ENCODE data around the gene HIPK2.

The HIPK2 gene

GRCh38 chr7:139647814-139648390 is 129.9 kb downstream of the HIPK2 start:
- no peak for DNase-seq

DNA sequence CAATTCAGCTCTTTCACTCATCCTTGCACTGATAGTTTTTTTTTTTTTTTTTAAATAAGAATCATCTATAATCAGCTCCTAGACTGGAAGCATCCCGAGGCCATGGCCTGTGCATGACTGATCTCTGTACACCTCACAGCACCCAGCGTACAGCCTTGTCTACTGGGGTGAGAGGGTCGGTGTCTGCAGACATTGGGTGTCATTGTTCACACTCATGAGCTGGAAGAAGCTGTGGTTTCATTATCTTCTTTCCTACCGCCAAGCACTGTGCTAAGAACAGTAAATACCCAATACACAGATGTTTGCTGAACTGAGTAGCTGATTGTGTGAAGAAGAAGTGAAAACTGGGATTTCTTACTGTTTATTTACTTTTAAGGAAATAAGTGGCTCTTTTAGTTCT is 130.7 kb downstream of the HIPK2 start:
- no peak for DNase-seq

GRCh38 chr7:139646566-139646965 is 131.2 kb downstream of the HIPK2 start:
- DNase-seq = no peak

DNA sequence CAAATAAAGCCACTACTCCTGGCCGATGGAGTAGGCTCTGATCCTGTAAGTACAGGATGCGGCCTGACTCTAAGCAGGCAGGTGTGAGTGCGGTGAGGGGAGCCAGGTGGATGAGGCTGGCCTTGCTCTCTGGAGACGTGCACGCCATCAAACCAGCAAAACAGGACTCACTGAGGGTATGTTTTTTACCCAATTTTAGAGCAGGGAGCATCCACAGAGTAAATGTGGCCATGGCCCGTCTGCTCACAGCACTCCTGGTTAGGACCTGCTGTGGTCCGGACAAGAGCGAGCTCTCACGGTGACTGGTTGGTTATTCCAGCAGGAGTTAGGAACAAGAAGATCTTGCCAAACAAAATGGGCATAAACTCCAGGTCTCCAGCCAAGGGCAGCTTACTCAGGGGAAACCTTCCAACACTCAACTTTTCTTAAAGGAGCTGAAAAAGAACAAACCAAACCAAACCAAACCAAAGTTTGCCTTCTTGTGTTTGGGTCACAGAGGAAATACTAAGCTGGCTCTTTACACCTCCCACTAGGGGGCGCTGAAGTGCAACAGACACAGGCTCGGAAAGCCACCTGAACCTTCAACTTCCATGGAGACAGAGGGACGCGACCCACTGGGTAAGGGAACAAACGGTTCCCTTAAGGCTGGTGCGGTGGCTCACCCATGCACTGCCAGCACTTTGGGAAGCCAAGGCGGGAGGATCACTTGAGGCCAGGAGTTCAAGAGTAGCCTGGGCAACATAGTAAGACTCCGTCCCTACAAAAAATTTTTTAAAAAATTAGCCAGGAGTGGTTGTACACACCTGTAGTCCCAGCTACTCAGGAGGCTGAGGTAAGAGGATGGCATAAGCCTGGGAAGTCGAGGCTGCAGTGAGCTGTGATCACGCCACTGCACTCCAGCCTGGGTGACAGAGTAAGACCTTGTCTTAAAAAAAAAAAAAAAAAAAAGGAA is 131.9 kb downstream of the HIPK2 start:
- DNase-seq = peak; percentile 86

DNA sequence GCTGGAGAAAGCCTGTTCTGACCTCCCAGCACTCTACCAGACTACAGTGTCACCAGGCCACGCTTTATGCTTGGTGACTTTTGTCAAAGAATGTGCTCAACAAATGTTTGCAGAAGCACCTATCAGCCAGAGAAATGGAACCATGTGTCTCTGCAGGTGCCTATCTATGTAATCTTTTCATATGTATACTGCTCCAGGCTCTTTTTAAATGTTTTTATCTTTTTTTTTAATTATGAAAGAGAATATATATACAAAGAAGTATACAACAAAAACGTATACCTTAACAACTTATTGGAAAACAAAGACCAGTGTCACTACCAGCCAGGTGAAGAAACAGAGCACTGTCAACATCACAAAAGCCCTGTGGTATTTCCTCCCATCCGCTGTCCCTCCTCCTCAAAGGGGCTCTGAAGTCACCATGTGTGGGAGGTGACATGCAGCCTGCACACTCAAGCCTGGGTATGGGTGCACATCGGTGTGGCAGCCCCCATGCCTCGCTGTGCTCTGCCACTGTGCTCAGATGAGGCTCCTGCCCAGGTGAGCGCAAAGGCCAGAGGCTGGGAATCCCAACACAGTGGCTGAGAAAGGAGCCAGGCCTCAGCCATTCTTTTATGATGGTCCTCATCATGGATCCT is 133.7 kb downstream of the HIPK2 start:
- no peak for DNase-seq

DNA sequence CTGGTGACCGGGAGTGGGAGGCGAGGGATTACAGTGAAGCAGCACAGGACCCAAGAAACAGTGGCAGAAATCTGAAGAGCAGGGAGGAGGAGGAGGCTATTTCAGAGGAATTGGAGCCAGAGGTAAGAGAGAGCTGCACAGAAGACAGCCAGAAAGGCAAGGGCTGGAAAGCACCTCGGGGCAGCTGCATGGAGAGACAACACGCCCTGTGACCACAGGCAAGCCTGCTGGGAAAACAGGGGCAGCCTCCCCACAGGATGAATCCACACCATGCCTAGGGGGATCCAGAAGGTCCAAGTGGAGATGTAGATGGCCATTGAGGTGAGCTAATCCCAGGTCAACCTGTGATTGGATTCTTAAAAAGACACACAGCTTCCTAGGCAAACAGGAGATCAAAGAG is 135.5 kb downstream of the HIPK2 start:
- no peak for DNase-seq

- DNase-seq = no peak
Observed at GRCh38 chr7:139641337-139641992, 136.3 kb downstream of the HIPK2 start.

- DNase-seq = no peak
Observed at GRCh38 chr7:139640681-139641080, 137.1 kb downstream of the HIPK2 start.

DNA sequence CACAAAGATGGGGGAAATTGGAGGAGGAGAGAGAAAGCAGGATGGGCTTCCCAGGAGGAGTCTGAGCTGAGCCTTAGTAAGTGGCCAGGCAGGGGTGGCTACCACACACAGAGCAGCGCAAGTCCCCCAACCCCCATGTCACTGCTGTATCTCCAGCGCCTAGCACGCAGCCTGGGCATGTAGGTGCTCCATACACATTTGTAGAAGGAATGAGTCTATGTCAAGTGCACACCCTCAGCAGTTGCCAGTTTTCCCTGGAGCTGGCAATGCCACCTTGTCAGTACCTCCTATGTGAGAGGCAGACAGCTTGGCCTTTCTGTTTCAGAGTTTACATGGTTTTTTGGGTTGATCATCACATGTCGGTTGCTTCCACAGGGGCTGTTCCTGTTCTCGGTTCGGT is 138.2 kb downstream of the HIPK2 start:
- DNase-seq = no peak

DNA sequence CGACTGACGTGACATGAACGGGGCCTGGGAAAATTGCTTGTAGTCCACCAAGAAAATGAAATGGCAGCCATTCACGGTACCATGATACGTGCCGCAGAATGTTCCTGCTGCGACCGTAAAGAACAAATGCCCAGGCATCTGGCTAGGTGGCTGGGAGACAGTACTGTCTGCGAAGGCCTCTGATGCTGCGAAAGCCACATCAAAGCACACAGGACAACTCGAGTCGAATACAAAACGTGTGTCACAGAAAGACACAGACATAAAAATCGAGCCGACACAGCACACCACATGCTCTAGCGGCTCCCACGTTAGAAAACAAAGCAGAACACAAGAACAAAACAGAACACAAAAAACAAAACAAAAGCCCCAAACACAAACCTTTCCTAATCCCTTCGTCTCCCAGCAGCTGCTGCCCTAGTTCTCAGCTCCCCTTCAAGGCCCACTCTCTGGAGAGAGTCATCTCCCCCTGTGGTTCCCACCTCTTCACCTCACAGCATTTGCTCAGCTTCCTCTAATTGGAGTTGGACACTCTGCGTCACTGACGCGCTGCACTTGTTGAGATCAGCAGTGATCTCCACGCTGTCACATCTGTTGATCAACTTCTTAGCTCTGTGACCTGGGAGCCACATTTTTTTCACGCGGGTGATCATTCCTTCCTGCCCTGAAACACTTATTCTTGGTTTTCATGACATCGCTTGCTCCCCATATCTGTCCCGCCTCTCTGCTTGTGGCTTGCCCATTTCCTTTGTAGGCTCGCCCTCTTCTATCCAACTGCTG is 142.1 kb downstream of the HIPK2 start:
- peak; percentile 29 for DNase-seq

DNA sequence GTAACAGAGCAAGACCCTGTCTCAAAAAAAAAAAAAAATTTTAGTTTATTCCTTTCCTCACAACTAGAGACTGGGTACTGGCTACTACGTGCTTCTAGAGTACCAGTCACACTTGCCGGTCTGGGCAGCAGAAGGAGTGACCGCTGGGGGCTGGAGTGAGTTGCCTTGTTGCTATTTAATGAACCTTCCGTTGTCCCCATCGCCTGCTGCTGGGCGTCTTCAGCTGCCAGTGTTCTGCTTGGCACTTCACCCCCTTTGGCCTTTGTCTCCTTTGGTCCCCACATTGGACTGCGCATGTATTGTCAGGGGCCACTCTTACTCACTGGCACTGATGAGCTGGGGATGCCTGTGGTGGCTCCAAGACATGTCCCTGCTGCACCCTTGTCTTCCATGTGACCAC is 143.7 kb downstream of the HIPK2 start:
- DNase-seq = no peak

- no peak for DNase-seq
Observed at GRCh38 chr7:139631520-139632031, 146.2 kb downstream of the HIPK2 start.

DNA sequence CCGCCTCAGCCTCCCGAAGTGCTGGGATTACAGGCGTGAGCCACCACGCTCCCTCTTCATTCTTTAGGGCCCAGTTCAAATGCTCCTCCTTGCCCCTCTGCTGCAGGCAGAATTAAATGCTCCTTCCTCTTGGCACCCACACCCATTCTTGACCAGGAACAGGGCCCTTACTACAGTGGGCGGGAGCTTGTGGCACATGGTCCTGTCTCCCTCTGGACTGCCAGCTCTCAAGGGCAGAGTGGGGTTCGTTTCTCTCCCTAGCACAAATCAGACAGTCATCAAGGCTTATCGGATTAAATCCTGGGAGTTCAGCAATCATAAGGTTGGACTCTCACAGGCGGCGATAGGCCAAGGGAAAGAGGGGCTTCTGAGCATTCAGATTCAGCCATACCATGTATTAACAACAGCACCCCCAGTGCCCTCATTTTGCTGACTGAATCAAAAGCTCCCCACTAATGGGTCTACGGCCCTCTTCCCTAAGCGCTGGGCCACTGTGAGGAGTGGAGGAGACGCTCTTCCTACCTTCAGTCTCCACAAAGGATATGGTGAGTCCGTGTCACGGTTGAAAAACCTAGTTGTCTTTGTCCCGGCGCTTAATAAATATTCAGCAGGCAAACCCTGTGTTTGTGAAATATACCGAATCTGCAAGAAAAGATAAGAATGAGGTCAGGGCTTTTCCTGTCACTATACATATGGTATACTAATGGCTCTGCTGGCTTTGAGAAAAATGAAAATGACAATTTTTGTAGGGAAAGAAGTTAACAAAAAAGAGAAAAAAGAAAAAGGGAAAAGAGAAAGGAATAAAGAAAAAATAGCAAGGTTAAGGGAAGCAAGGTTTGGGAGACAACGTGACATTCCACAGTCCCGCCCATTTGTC is 146.9 kb downstream of the HIPK2 start:
- no peak for DNase-seq

DNA sequence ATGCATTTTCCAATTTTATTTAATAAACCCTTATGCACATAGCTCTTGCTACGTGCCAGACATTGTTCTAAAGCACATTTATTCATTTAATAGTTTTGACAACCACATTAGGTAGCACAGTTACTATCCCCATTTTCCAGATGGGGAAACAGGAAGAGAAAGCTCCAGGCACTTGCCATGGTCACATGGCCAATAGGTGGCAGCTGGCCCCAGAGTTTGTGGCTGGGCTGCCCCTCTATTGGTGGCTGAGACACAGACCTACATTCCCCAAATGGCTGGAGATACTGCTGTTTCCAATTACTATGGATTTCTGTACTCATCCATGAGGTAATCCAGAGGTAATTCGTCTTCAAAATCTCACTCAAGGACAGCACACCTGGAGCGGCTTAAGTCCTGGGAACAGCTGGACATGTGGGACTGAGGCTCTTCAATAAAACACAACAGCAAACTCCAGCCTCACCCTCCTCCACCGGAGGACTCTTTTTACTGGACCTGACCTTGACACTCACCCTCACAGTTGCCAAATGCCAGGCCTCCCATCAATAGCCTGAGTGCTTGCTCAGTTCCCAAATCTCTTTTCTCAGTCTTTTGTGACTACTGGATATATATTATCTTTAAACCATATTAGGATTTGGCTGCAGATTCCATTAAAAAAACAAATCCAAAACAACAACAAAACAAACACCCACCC is 148.3 kb downstream of the HIPK2 start:
- no peak for DNase-seq

GRCh38 chr7:139627831-139628230 is 150.0 kb downstream of the HIPK2 start:
- DNase-seq = no peak

DNA sequence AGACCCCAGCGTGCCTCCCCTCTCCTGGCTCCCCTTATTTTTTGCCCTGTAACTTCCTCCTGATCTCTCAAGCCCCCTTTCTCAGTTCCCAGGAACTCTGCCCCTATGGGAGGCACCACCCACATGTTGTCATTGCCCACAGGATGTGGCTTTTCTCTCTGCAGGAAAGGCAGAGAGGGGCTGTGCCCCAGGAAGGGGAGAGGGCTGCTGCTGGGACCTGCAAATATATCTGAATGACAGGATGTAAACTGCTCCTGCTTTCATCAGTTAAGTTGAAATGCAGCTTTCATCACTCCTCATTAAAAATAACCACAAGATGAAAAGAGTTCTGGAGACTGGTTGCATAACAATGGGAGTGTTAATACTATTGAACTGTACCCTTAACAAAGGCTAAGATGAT is 151.0 kb downstream of the HIPK2 start:
- DNase-seq = no peak

DNA sequence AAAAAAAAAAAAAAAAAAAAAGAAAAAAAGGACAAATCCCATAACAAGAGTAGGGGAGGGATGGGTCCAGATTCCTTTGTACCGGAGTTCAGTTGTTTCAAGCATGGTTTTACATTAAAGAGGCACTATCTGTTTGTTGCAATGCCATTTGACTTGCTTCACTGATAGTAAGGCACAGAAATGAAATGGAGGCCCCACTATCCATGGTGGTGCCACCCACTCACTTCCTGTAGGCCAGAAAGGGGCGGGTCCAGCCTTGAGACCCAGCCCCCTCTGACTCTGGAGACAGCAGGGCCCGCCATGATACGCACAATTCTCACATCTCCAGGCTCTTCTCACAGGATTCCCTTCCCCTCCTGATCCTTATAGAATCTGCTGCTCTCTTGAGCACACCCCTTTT is 154.3 kb downstream of the HIPK2 start:
- no peak for DNase-seq

DNA sequence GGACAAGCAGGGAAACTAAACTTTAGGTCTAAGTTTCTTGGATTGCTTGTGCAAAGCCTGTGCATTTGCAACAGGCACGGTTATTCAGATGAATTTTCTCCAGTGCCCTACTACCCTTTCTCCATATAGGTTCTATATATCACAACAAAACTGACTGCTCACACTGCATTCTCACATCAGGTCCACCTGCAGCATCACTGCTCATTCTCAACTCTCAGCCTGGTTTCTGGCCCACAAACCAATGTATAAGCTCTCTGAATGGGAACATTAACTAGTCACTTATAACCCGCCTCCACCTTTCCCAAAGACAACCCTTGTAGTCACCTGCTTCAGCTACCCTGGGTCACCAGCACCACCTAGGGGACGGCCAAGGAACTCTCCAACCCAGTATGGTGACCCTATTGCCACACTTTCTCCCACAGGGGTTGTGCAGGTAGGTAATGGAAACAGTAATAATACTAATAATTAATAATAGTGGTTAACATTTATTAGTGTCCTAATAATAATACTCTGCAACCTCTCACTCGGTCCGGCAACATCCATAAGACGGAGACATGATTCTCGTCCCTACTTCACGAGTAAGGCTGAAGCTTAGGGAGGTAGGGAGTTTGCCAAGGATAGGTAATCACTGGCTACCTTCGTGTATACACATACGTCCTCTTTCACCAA is 157.0 kb downstream of the HIPK2 start:
- DNase-seq = peak; percentile 40

- DNase-seq = no peak
Observed at GRCh38 chr7:139619367-139619657, 158.5 kb downstream of the HIPK2 start.
